B cell (primary cell): ENCODE data around the gene CENPN. TPM values are rescaled to one million over a fixed set of nuclear protein-coding genes. Genes with fewer than 3 reads are reported as not detected.

ENCODE experiments used
- ATAC-seq: fragments of 200-7000 bp; cut with Tn5 transposase; one replicate; pipeline ENCODE4 v1.10.0; 2021; ENCODE audit warnings: low read depth, mild to moderate bottlenecking, moderate number of reproducible peaks, moderate library complexity
- CTCF ChIA-PET: fragments of 350-600 bp; sonication (Branson Sonifier 250); formaldehyde crosslinking; loops from one replicate; lab custom pipeline; 2021; ENCODE audit warnings: antibody characterized with exemption, inconsistent platforms; lab: Charles Lee
- POLR2A ChIA-PET: fragments of 350-600 bp; sonication (Branson Sonifier 250); formaldehyde crosslinking; loops from one replicate; lab custom pipeline; 2021; ENCODE audit warnings: antibody characterized with exemption; lab: Charles Lee
- DNase-seq: peaks from one replicate; pipeline ENCODE4 v3.0.0; 2013
- H2AFZ ChIP-seq: 2 replicates; pipeline ENCODE4 v1.6.1; 2012; ENCODE audit warnings: mild to moderate bottlenecking, low read depth, low read length; ENCODE audit not compliant: insufficient read depth, poor library complexity, severe bottlenecking
- H3K27ac ChIP-seq, 2 donors: 1 replicate in 1 of 2; 2 replicates in 1 of 2; pipeline ENCODE4 v1.5.1; 2012 to 2013; ENCODE audit warnings: low read length in 2 of 2, mild to moderate bottlenecking in 2 of 2, moderate library complexity in 1 of 2
- H3K27me3 ChIP-seq, 4 experiments: fragments of 200-600 bp in 1 of 4; sonication (generic) in 1 of 4; replicated peaks in 1 of 4; 1 replicate in 2 of 4; 2 replicates in 2 of 4; pipeline versions ENCODE4 v1.6.1 to v1.7.0; 2013 to 2016; ENCODE audit warnings: low read length in 3 of 4, mild to moderate bottlenecking in 2 of 4, mixed read lengths in 1 of 4, moderate library complexity in 1 of 4; ENCODE audit not compliant: insufficient read depth in 4 of 4, control insufficient read depth in 3 of 4; ENCODE audit errors: control extremely low read depth in 1 of 4
- H3K36me3 ChIP-seq, 2 experiments: replicated peaks in 1 of 2; 1 replicate in 1 of 2; 2 replicates in 1 of 2; pipeline versions ENCODE4 v1.6.1 to v1.7.1; 2013; ENCODE audit warnings: low read length in 1 of 2; ENCODE audit not compliant: insufficient read depth in 2 of 2, control insufficient read depth in 1 of 2; ENCODE audit errors: control extremely low read depth in 1 of 2, extremely low read depth in 1 of 2
- H3K4me1 ChIP-seq, 2 donors: fragments of 200-600 bp in 1 of 2; sonication (generic) in 1 of 2; 1 replicate in 1 of 2; 2 replicates in 1 of 2; pipeline versions ENCODE4 v1.5.1 to v1.6.1; 2013 to 2017; ENCODE audit warnings: low read length in 2 of 2; ENCODE audit not compliant: control insufficient read depth in 2 of 2, insufficient read depth in 2 of 2
- H3K4me2 ChIP-seq: replicated peaks from 2 replicates; pipeline ENCODE3; 2012; ENCODE audit warnings: mild to moderate bottlenecking, low read depth, low read length; ENCODE audit not compliant: poor library complexity, severe bottlenecking
- H3K4me3 ChIP-seq, 5 experiments: fragments of 200-600 bp in 1 of 5; sonication (generic) in 1 of 5; 1 replicate in 3 of 5; 2 replicates in 2 of 5; pipeline versions ENCODE4 v1.5.1 to v1.7.0; 2011 to 2016; ENCODE audit warnings: low read length in 4 of 5, mild to moderate bottlenecking in 4 of 5, low read depth in 2 of 5, control low read depth in 1 of 5, moderate library complexity in 1 of 5; ENCODE audit not compliant: insufficient read depth in 1 of 5; ENCODE audit errors: control extremely low read depth in 1 of 5, extremely low read depth in 1 of 5
- H3K79me2 ChIP-seq: fragments of 200-600 bp; sonication (generic); one replicate; pipeline ENCODE4 v1.6.0; 2016; ENCODE audit warnings: low read length; ENCODE audit not compliant: control insufficient read depth, insufficient read depth
- H3K9ac ChIP-seq: fragments of 200-600 bp; sonication (generic); 2 replicates; pipeline ENCODE4 v1.6.1; 2017; ENCODE audit warnings: mild to moderate bottlenecking, low read length, moderate library complexity
- H3K9me3 ChIP-seq, 3 donors: one replicate each; pipeline versions ENCODE4 v1.6.1 to v1.7.1; 2013; ENCODE audit warnings: low read length in 2 of 3; ENCODE audit not compliant: control insufficient read depth in 2 of 3, insufficient read depth in 1 of 3; ENCODE audit errors: control extremely low read depth in 1 of 3
- H4K20me1 ChIP-seq: 2 replicates; pipeline ENCODE4 v1.6.0; 2012; ENCODE audit warnings: mild to moderate bottlenecking, low read length; ENCODE audit not compliant: insufficient read depth, control insufficient read depth, poor library complexity, severe bottlenecking
- H3K27ac Mint-ChIP-seq: one replicate; pipeline ENCODE4 v1.8.0; 2021; ENCODE audit warnings: mixed read lengths
- H3K27me3 Mint-ChIP-seq: one replicate; pipeline ENCODE4 v1.8.0; 2021; ENCODE audit warnings: mixed read lengths
- H3K4me1 Mint-ChIP-seq: one replicate; pipeline ENCODE4 v1.8.0; 2021; ENCODE audit warnings: mixed read lengths
- H3K4me3 Mint-ChIP-seq: one replicate; pipeline ENCODE4 v1.8.0; 2021; ENCODE audit warnings: mixed read lengths
- H3K9me3 Mint-ChIP-seq: one replicate; pipeline ENCODE4 v1.8.0; 2022; ENCODE audit warnings: mixed read lengths; ENCODE audit not compliant: insufficient read depth
- CTCF ChIP-seq: fragments of 200-600 bp; IDR thresholded peaks from one replicate; pipeline ENCODE4 v1.8.0; 2022; ENCODE audit warnings: antibody characterized with exemption, mild to moderate bottlenecking
- EZH2 ChIP-seq: IDR thresholded peaks from 2 replicates; pipeline ENCODE4 v1.6.1; 2012; ENCODE audit warnings: borderline replicate concordance, low read depth, mild to moderate bottlenecking, moderate library complexity, low read length; ENCODE audit not compliant: insufficient read depth, poor library complexity, severe bottlenecking
- WGBS: methylation state at CpG from one replicate; pipeline ENCODE4 v1.1.5; 2013; ENCODE audit warnings: missing lambda C conversion rate; ENCODE audit not compliant: insufficient coverage; 5-methylcytosine and 5-hydroxymethylcytosine counted together
- intact Hi-C: fragments of 100-400 bp; cut with micrococcal nuclease; formaldehyde crosslinking; loops from one replicate; pipeline ENCODE4 v1.10.0; 2022
- polyA plus RNA-seq: library from polyadenylated mRNA; depleted of rRNA; stranded (reverse); fragments of >200 nt; gene quantifications from 2 replicates; pipeline ENCODE4 v1.2.3, GENCODE V29; 2012
- total RNA-seq, 2 donors: library from RNA; stranded (reverse); fragments of 120-200 nt in 1 of 2; gene quantifications; 1 replicate in 1 of 2; 2 replicates in 1 of 2; pipeline versions ENCODE4 v1.2.3 to v1.2.4, GENCODE V29; 2013 to 2022

The CENPN gene
- total and polyA plus RNA-seq, 2 donors (not counting 1 experiment from before 2014, with no cell fraction given): 3.0 to 4.0 TPM

GRCh38 chr16:81073560-81074330, 66.7 kb downstream of the CENPN start:
- no peak for DNase-seq
- no peak overlapping the region for H2AFZ ChIP-seq
- Mint-ChIP-seq H3K9me3 (no peaks in the 10 kb centered on the region), H3K27me3 (no peaks in the 10 kb centered on the region), H3K4me1 (peaks cover 4% of the 10 kb centered on the region), H3K4me3 (no peak overlapping the region), H3K27ac (no peak overlapping the region)
- intact Hi-C loops: loop anchor here (1.0 kb wide), 1 partner anchor 23 kb away; no protein-coding TSS in a partner anchor
- H3K36me3 ChIP-seq: no peaks in the 10 kb centered on the region
- H3K9ac ChIP-seq: no peak overlapping the region
- H3K4me1 ChIP-seq: peaks cover 4 to 12% of the 10 kb centered on the region in 2 donors
- TF ChIP-seq CTCF (no peak), EZH2 (no peak)
- WGBS: 71% methylated on average over 5 of the region's 5 CpGs
- no peak overlapping the region for H3K4me3 ChIP-seq
- no peaks in the 10 kb centered on the region for H3K79me2 ChIP-seq
- H3K27ac ChIP-seq: no peak overlapping the region
- H3K4me2 ChIP-seq: no peak overlapping the region
- H4K20me1 ChIP-seq: no peaks in the 10 kb centered on the region
- H3K9me3 ChIP-seq: peaks cover 0 to 1% (median 0%) of the 10 kb centered on the region in 3 donors
- ChIA-PET POLR2A (no interaction called here), CTCF (interaction anchor here (3.8 to 7.9 kb wide), 2 partner anchors 36 to 39 kb away, joined by 15 to 57 read pairs; partner anchors contain the start of gene ATMIN)
- ATAC-seq: no peak
- no peaks in the 10 kb centered on the region for H3K27me3 ChIP-seq
